ENCODE data around the gene ADPGK.

- TF ChIP-seq, protein P1, sequence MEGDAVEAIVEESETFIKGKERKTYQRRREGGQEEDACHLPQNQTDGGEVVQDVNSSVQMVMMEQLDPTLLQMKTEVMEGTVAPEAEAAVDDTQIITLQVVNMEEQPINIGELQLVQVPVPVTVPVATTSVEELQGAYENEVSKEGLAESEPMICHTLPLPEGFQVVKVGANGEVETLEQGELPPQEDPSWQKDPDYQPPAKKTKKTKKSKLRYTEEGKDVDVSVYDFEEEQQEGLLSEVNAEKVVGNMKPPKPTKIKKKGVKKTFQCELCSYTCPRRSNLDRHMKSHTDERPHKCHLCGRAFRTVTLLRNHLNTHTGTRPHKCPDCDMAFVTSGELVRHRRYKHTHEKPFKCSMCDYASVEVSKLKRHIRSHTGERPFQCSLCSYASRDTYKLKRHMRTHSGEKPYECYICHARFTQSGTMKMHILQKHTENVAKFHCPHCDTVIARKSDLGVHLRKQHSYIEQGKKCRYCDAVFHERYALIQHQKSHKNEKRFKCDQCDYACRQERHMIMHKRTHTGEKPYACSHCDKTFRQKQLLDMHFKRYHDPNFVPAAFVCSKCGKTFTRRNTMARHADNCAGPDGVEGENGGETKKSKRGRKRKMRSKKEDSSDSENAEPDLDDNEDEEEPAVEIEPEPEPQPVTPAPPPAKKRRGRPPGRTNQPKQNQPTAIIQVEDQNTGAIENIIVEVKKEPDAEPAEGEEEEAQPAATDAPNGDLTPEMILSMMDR (IDR thresholded peaks at IDR 0.05) = no peak
- no peak for TF ChIP-seq POLR2AphosphoS5 (IDR thresholded peaks at IDR 0.05)
- no peak for TF ChIP-seq POLR2A (IDR thresholded peaks at IDR 0.05)
- no peak for TF ChIP-seq EP300 (IDR thresholded peaks at IDR 0.05)
Observed at GRCh38 chr15:72724028-72724427, 59.5 kb downstream of the ADPGK start.
